ENCODE results near the gene HDAC8. TPM values are rescaled to one million over a fixed set of nuclear protein-coding genes. Genes with fewer than 3 reads are reported as not detected.

HDAC8 gene
- polyA plus RNA-seq, 1 donor from 2014 or later, result 54.0 TPM

GRCh38 chrX:72399816-72400215 is 172.8 kb downstream of the HDAC8 start:
- Histone ChIP-seq H3K27me3 (ENCODE audit: insufficient read depth, low read depth, low read length) (no peaks in the 10 kb centered on the region), H3F3A (ENCODE audit: insufficient read depth, low read length, poor library complexity, severe bottlenecking) (no peaks in the 10 kb centered on the region), H3K9ac (ENCODE audit: low read length) (no peak overlapping the region), H3K4me2 (ENCODE audit: low read length) (no peak overlapping the region), H3K9me3 (ENCODE audit: low read length) (no peaks in the 10 kb centered on the region), H3K27ac (ENCODE audit: low read length) (no peak overlapping the region), H3K36me3 (ENCODE audit: insufficient read depth, low read length) (no peaks in the 10 kb centered on the region), H3K79me2 (replicated peaks; ENCODE audit: insufficient read depth, low read length) (no peaks in the 10 kb centered on the region), H3K4me3 (ENCODE audit: low read length) (no peak overlapping the region), H4K20me1 (ENCODE audit: insufficient read depth) (no peaks in the 10 kb centered on the region), H3K9me2 (ENCODE audit: insufficient read depth, low read length) (no peaks in the 10 kb centered on the region), H2AFZ (ENCODE audit: low read depth, low read length) (no peak overlapping the region)
- no peak for TF ChIP-seq POLR2AphosphoS5 (IDR thresholded peaks at IDR 0.05)
- no peak for TF ChIP-seq EP300 (conservative IDR thresholded peaks at IDR 0.05; ENCODE audit: poor library complexity, severe bottlenecking)
- no peak for TF ChIP-seq RAD21 (conservative IDR thresholded peaks at IDR 0.05)
- no peak for TF ChIP-seq EZH2 (IDR thresholded peaks at IDR 0.05; ENCODE audit: borderline replicate concordance, insufficient read depth, low read length, poor library complexity, severe bottlenecking)
- TF ChIP-seq SMC3 (conservative IDR thresholded peaks at IDR 0.05; ENCODE audit: poor library complexity), result no peak
- no peak for TF ChIP-seq TAF1 (IDR thresholded peaks at IDR 0.05; ENCODE audit: low read depth)
- no peak for TF ChIP-seq REST (IDR thresholded peaks at IDR 0.05; ENCODE audit: borderline replicate concordance)
- TF ChIP-seq CTCF (IDR thresholded peaks at IDR 0.05; ENCODE audit: poor library complexity, severe bottlenecking), result no peak
- no peak for TF ChIP-seq MXI1 (conservative IDR thresholded peaks at IDR 0.05; ENCODE audit: poor library complexity, severe bottlenecking)

GRCh38 chrX:72396117-72396516 is 176.5 kb downstream of the HDAC8 start:
- Histone ChIP-seq H3K27me3 (ENCODE audit: insufficient read depth, low read depth, low read length) (no peaks in the 10 kb centered on the region), H3K4me2 (ENCODE audit: low read length) (no peak overlapping the region), H2AFZ (ENCODE audit: low read depth, low read length) (no peak overlapping the region), H3F3A (ENCODE audit: insufficient read depth, low read length, poor library complexity, severe bottlenecking) (no peaks in the 10 kb centered on the region), H3K79me2 (replicated peaks; ENCODE audit: insufficient read depth, low read length) (no peaks in the 10 kb centered on the region), H3K9ac (ENCODE audit: low read length) (no peak overlapping the region), H4K20me1 (ENCODE audit: insufficient read depth) (no peaks in the 10 kb centered on the region), H3K9me2 (ENCODE audit: insufficient read depth, low read length) (no peaks in the 10 kb centered on the region), H3K27ac (ENCODE audit: low read length) (no peak overlapping the region), H3K9me3 (ENCODE audit: low read length) (no peaks in the 10 kb centered on the region), H3K4me3 (ENCODE audit: low read length) (no peak overlapping the region), H3K36me3 (ENCODE audit: insufficient read depth, low read length) (no peaks in the 10 kb centered on the region)
- no peak for TF ChIP-seq MXI1 (conservative IDR thresholded peaks at IDR 0.05; ENCODE audit: poor library complexity, severe bottlenecking)
- TF ChIP-seq REST (IDR thresholded peaks at IDR 0.05; ENCODE audit: borderline replicate concordance), result no peak
- TF ChIP-seq EZH2 (IDR thresholded peaks at IDR 0.05; ENCODE audit: borderline replicate concordance, insufficient read depth, low read length, poor library complexity, severe bottlenecking), result no peak
- TF ChIP-seq EP300 (conservative IDR thresholded peaks at IDR 0.05; ENCODE audit: poor library complexity, severe bottlenecking), result no peak
- no peak for TF ChIP-seq POLR2AphosphoS5 (IDR thresholded peaks at IDR 0.05)
- no peak for TF ChIP-seq CTCF (IDR thresholded peaks at IDR 0.05; ENCODE audit: poor library complexity, severe bottlenecking)
- no peak for TF ChIP-seq SMC3 (conservative IDR thresholded peaks at IDR 0.05; ENCODE audit: poor library complexity)
- TF ChIP-seq RAD21 (conservative IDR thresholded peaks at IDR 0.05), result no peak
- TF ChIP-seq TAF1 (IDR thresholded peaks at IDR 0.05; ENCODE audit: low read depth), result no peak

Data from neural cell (in vitro differentiated cells).